LNCAP (cell line): ENCODE results near the gene DNAH6.

Experiments
- TF ChIP-seq, protein P1 (sequence below): fragments of 450-650 bp; IDR thresholded peaks from 2 replicates; pipeline ENCODE4 v1.5.1; 2017; ENCODE audit warnings: mild to moderate bottlenecking

Gene DNAH6

DNA sequence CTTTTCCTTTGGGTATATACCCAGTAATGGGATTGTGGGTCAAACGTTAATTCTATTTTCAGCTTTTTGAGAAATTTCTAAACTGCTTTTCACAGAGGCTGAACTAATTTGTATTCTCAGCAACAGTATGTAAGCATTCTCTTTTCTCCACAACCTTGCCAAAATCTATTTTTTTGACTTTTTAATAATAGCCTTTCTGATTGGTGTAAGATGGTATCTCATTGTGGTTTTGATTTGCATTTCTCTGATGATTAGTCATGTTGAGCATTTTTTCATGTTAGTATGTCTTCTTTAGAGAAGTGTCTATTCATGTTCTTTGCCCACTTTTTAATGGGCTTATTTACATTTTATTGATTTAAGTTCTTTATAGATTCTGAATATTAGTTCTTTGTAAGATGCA, 219.1 kb downstream of the DNAH6 start:
- TF ChIP-seq, protein P1, sequence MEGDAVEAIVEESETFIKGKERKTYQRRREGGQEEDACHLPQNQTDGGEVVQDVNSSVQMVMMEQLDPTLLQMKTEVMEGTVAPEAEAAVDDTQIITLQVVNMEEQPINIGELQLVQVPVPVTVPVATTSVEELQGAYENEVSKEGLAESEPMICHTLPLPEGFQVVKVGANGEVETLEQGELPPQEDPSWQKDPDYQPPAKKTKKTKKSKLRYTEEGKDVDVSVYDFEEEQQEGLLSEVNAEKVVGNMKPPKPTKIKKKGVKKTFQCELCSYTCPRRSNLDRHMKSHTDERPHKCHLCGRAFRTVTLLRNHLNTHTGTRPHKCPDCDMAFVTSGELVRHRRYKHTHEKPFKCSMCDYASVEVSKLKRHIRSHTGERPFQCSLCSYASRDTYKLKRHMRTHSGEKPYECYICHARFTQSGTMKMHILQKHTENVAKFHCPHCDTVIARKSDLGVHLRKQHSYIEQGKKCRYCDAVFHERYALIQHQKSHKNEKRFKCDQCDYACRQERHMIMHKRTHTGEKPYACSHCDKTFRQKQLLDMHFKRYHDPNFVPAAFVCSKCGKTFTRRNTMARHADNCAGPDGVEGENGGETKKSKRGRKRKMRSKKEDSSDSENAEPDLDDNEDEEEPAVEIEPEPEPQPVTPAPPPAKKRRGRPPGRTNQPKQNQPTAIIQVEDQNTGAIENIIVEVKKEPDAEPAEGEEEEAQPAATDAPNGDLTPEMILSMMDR, result no peak

DNA sequence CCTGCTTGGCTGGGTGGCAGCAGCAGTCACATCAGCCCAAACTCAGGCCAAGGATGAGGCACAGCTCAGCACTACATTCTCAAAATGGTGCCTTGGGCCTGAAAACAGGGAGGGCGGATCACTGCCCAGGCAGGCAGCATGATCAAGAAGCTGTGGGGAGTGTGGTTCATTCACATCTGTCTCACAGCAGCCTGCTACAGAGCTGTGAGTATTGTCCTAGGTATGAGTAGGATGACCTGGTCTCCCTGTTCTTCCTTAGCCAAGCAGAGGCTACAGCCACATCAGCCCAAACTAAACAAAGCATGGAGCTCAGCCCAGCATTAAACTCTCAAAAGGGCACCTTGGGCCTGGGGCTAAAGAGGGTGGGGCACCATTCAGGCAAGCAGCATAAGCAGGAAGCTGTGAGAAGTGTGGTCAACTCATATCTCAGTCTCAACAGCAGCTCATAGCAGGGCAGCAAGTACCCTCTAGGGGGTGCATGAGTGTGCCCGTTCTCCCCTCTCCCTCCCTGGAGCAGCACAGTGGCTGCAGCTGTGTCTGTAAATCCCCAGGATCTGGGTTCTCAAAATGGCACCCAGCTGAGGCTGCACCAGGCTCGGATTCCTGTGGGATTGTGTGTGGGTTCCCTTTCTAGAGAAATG, 225.0 kb downstream of the DNAH6 start:
- TF ChIP-seq, protein P1, result no peak

DNA sequence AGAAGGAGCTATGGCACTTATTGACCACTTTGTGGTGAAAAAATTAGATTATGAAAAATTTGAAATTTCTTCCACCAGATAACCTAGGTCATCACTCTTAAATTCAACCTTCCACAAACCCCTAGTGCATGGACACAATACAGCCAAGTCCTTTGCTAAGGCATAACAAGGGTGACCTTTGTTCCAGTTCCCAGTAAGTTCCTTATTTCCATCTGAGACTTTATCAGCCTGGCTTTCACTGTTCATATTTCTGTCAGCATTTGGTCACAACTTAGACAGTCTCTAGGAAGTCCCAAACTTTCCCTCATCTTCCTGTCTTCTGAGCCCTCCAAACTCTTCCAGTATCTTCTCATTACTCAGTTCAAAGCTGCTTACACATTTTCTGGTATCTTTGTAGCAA, 232.0 kb downstream of the DNAH6 start:
- TF ChIP-seq, protein P1, result no peak

DNA sequence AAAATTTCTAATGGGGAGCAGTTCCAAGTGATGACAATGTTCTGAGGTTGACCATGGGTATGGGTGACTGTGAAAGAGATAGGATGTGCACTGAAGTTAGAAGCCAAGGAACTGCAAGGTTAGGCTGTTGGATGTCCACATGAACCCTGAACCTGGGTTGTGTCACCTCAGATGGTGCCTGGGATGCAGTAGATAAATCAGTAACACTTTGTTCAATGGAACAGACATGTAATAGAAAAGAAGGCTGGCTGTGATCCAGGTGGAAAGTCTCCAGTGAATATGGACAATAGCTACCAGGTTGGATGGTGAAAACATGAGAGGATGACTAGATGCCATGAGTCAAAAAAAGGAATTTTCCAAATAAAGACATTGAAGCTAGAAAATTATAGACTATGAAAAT, 233.1 kb downstream of the DNAH6 start:
- TF ChIP-seq, protein P1, result no peak

DNA sequence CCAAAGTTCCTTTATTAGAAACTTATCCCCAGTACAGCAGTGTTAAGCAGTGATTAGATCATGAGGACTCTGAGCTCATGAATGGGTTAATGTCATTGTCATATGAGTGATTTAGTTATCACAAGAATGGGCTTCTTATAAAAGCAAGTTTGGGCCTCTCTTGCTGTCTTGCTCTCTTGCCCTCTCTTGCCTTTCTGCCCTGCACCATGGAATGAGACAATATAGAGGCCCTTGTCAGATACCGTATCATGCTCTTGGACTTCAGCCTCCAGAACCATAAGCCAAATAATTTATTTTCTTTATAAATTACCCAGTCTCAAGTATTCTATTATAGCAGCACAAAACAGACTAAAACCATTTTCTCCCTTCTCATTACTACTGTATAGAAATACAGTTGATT, 238.8 kb downstream of the DNAH6 start:
- TF ChIP-seq, protein P1, result no peak

DNA sequence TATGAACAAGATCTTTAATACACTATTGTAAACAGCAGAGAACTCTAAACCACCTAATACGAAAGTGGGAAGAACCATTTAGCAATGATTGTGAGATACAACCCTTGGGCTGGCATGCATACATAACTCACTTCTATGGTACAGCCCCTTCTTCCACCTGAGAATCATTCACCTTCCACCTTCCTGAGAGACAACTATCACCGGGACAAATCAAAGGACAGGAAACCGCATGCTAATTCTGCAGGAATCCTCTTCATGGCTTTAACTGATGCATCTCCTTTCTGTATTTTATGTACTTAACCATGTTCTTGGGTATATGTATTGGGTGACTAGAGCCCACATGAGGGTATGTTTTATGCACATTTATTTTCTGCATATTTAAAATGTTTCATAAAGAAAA, 241.3 kb downstream of the DNAH6 start:
- TF ChIP-seq, protein P1, result no peak

DNA sequence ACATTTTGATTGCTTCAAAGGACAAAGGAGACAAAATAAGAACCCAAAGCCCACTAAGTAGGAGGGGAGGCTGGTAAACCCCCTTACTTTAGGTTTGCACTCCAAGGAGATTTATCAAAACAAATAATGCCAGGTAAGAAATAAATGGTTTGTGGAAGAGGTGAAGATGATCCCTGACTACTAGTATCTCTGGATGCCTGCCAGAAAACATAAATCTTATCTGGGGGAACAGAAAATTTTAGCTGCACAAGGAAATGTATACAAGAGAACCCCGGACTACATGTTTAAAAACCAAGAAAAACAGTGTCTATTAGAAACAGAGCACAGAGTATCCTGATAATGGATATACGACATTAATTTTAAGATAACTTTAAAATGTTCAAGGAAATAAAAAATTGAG, 250.5 kb downstream of the DNAH6 start:
- TF ChIP-seq, protein P1, result no peak

DNA sequence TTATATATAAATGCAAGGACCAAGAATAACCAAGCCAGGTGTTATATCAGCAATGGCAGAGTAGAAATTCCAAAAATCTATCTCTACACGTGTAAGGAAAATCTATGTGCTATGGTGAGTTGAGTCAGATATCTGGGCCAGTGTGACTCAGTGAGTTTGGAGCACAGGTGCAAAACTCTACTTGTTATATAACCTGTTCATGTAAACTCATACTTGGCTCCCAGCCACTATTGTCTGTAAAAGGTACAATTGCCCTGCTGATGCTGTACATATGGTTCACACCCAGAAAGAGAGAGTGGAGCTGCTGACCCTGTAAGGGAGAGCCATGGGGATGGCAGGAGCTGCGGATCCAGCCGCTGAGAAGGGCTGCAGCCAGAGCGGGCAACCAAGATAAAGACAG, 252.5 kb downstream of the DNAH6 start:
- TF ChIP-seq, protein P1, result no peak
